Spleen (tissue), 7 donors: ENCODE measurements around the gene TXNDC11.

Source experiments
- CTCF ChIP-seq, 11 experiments: fragments of 200-600 bp in 7 of 11; fragments of 450-650 bp in 4 of 11; sonication (generic) in 4 of 11; IDR thresholded peaks in 8 of 11; conservative IDR thresholded peaks in 3 of 11; 1 replicate in 7 of 11; 2 replicates in 4 of 11; pipeline versions ENCODE4 v1.4.0 to v1.8.0; 2016 to 2021; ENCODE audit warnings: antibody characterized with exemption in 11 of 11, inconsistent platforms in 4 of 11, mild to moderate bottlenecking in 1 of 11
- POLR2AphosphoS5 ChIP-seq, 3 donors: sonication (generic); formaldehyde crosslinking; IDR thresholded peaks; one replicate each; pipeline ENCODE4 v1.5.1; 2017; ENCODE audit warnings: antibody characterized with exemption in 3 of 3
- donor health status: DM: no; HTN: no; CAD: no; lungs with moderate emphysema.
- donor health status: DM: no; HTN: no; CAD: no.
- donor health status: DM: no; HTN: no; CAD: no.

DNA sequence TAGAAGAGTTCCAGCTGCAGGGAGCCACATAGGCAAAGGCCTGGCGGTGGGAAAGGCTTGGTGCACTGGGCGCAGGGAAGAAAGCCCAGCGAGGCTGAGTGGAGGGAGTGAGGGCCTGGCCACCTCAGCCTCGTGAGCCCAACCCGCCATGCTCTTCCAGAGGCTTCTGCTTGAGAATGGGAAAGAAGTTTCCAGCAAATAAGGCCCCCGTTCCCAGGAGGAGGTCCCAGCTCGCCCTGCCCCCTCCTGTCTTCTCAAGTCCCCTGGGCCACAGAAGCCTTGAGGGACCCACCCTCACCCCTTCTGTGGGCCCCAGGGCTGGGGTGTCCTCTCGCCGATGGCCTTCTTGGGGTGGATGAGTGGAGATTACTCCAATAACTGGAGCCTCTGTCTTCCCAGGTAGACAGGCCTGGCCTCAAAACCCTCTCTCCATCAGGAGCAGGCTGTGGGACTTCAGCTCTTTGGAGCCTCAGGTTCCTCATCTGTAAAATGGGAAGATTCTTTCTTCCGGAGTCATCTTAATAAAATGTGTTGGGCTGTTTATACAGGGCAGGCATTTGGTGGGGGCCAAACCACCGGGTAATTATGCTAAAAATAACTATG lies 75.3 kb downstream of the TXNDC11 start:
- TF ChIP-seq CTCF (IDR thresholded peaks at IDR 0.05 in 8 of 11, conservative IDR thresholded peaks at IDR 0.05 in 3 of 11) = no peak
- no peak for TF ChIP-seq POLR2AphosphoS5 (IDR thresholded peaks at IDR 0.05)
